ENCODE results near the gene JADE1.

DNA sequence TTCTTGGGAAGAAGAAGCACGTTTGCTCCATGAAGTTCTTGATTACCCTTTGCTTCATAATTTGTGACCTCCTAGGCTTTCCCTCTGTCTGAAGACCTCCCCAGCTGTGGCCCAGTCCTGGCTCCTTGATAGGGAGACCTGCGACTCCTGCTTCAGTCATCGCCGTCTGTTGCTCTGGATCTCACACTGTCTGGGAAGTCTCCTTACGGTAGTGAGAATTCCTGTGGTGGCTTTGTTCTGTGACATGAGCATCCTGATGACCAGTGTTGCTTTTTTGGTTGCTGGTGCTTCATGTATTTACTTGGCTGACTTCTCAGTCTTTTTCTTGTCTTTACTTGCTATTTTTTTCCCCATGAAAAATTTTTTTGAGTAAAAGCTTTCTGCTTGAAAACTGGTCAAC, 44.2 kb downstream of the JADE1 start:
- TF ChIP-seq POLR2A (IDR thresholded peaks at IDR 0.05; ENCODE audit: low read depth, low read length) (no peak), POLR2AphosphoS5 (IDR thresholded peaks at IDR 0.05; ENCODE audit: low read depth, low read length) (no peak), TAF1 (IDR thresholded peaks at IDR 0.05; ENCODE audit: borderline replicate concordance, low read depth, low read length) (no peak)

Data from GM12892 (cell line).